K562 (cell line): ENCODE measurements around the gene MYMX. TPM values are rescaled to one million over a fixed set of nuclear protein-coding genes. Genes with fewer than 3 reads are reported as not detected.

Source experiments
- CUX1 ChIP-seq: fragments of 200-800 bp; sonication (Bioruptor generic); IDR thresholded peaks from 2 replicates; pipeline ENCODE4 v1.6.1; 2016; ENCODE audit warnings: missing genetic modification characterization, missing compliant biosample characterization
- ESRRB ChIP-seq: fragments of 250-450 bp; sonication (Bioruptor Pico); IDR thresholded peaks from 2 replicates; pipeline ENCODE4 v1.5.0; 2020; ENCODE audit warnings: mild to moderate bottlenecking, moderate library complexity, borderline replicate concordance
- GTF2E2 ChIP-seq: fragments of 200-800 bp; sonication (Bioruptor generic); IDR thresholded peaks from 2 replicates; pipeline ENCODE4 v1.6.1; 2016; ENCODE audit warnings: missing genetic modification characterization, missing compliant biosample characterization
- HDAC2 ChIP-seq: fragments of 450-650 bp; IDR thresholded peaks from 2 replicates; pipeline ENCODE4 v1.6.1; 2016; ENCODE audit warnings: mild to moderate bottlenecking
- IRF1 ChIP-seq: sonication (generic); formaldehyde crosslinking; IDR thresholded peaks from 2 replicates; pipeline ENCODE4 v1.8.0; 2022; ENCODE audit warnings: missing genetic modification reagents, mild to moderate bottlenecking, borderline replicate concordance
- POLR2A ChIP-seq: fragments of 450-650 bp; conservative IDR thresholded peaks from 2 replicates; pipeline ENCODE4 v1.6.1; 2016
- PTRF ChIP-seq: fragments of 450-650 bp; IDR thresholded peaks from 2 replicates; pipeline ENCODE4 v1.6.1; 2016; ENCODE audit warnings: mild to moderate bottlenecking, missing genetic modification characterization, missing compliant biosample characterization
- RBM15 ChIP-seq: fragments of 200-400 bp; formaldehyde crosslinking; IDR thresholded peaks from 2 replicates; pipeline ENCODE4 v1.6.1; 2018; ENCODE audit warnings: mild to moderate bottlenecking, low read length, moderate library complexity; ENCODE audit not compliant: insufficient read depth
- THAP7 ChIP-seq: fragments of 250-450 bp; sonication (Bioruptor Pico); IDR thresholded peaks from 2 replicates; pipeline ENCODE4 v1.5.0; 2021
- TSHZ1 ChIP-seq: fragments of 250-450 bp; sonication (Bioruptor Pico); IDR thresholded peaks from 2 replicates; pipeline ENCODE4 v1.4.0; 2020; ENCODE audit warnings: mild to moderate bottlenecking, moderate library complexity
- VEZF1 ChIP-seq: fragments of 200-800 bp; sonication (Bioruptor generic); IDR thresholded peaks from 2 replicates; pipeline ENCODE4 v1.6.1; 2017; ENCODE audit warnings: missing genetic modification characterization, missing compliant biosample characterization
- polyA plus RNA-seq, 8 experiments: library from polyadenylated mRNA; depleted of rRNA in 4 of 8; stranded (reverse) in 5 of 8; unstranded in 3 of 8; fragments of >200 nt; fragmentation: Nextera tagmentation in 2 of 8; fragmentation: Illumina TruSeq in 1 of 8; extraction: Ambion mirVana in 2 of 8; extraction: Trizol in 1 of 8; gene quantifications; 2 replicates each; pipeline versions ENCODE4 v1.2.1 to v1.2.3, GENCODE V29; 2011 to 2014; ENCODE audit warnings: inconsistent platforms in 1 of 8, missing spikeins in 1 of 8
- total RNA-seq, 7 experiments: library from RNA; depleted of rRNA in 6 of 7; stranded (reverse); fragments of >200 nt in 6 of 7; fragmentation: Illumina TruSeq in 2 of 7; extraction: Trizol in 2 of 7; gene quantifications; 2 replicates each; pipeline versions ENCODE4 v1.2.1 to v1.2.3, GENCODE V29; 2011 to 2021; ENCODE audit warnings: low replicate concordance in 1 of 7

Gene MYMX
- total and polyA plus RNA-seq, 9 of the 15 experiments (the other 6 are each of a cell fraction or from before 2014, with no cell fraction given) = 0.12 TPM; not detected in 8

DNA sequence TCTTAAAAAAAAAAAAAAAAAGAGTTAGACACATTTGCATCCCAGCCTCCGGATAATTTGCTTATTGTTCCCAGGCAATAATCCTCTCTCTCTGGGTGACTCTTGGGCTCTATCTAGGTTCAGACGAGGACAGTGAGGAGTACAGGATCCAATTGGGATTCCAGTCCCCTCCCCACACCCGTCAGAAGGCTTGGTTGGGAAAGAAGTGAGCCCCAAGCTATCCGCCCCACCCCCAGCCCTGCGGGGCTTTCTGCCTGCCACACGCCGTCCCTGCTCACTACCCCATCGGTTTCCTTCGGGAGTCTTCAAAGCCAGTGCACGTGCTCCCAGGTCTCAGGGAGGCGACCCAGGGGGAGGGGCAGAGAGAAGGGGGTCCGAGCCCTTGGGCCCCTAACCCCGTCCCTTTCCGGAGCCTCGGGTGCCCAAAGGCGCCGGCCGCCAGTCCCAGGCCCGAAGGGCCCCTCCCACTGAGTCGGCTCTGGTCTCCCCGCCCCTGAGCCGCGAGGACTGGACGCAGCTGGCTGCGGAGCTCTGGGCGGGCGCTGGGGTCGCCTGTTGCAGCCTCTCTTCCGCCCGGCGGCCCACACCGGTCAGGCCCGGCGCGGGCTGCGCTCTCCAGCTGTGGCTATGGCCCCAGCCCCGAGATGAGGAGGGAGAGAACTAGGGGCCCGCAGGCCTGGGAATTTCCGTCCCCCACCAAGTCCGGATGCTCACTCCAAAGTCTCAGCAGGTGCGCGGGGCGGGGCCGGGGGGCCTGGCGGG lies 2.5 kb downstream of the MYMX start (continued):
- TF ChIP-seq CUX1 (CRISPR knock-in tag) (no peak), VEZF1 (CRISPR knock-in tag) (peak; percentile 82), RBM15 (no peak), IRF1 (CRISPR knock-in tag) (no peak), GTF2E2 (tag) (no peak), POLR2A (peak; percentile 74), TSHZ1 (CRISPR knock-in tag) (no peak), THAP7 (CRISPR knock-in tag) (no peak), ESRRB (no peak), HDAC2 (peak; percentile 57; the same call in 1 of the 2 replicates), PTRF (tag) (no peak)
